Mesendoderm (in vitro differentiated cells): ENCODE results near the gene SLC35F3.

ENCODE experiments used
- DNase-seq: peaks from one replicate; pipeline ENCODE4 v3.0.0; 2013
- H2AK5ac ChIP-seq: 2 replicates; pipeline ENCODE4 v1.6.1; 2013; ENCODE audit warnings: low read length, inconsistent platforms
- H2BK120ac ChIP-seq: 2 replicates; pipeline ENCODE4 v1.6.1; 2013; ENCODE audit warnings: low read depth, mild to moderate bottlenecking, low read length, moderate library complexity, mixed read lengths
- H2BK15ac ChIP-seq: replicated peaks from 2 replicates; pipeline ENCODE4 v1.6.1; 2013; ENCODE audit warnings: low read depth, mild to moderate bottlenecking, moderate library complexity
- H2BK5ac ChIP-seq: 2 replicates; pipeline ENCODE4 v1.6.1; 2013; ENCODE audit warnings: low read length, inconsistent platforms
- H3K18ac ChIP-seq: 2 replicates; pipeline ENCODE4 v1.6.1; 2013; ENCODE audit warnings: mild to moderate bottlenecking, low read length, mixed read lengths
- H3K23ac ChIP-seq: one replicate; pipeline ENCODE4 v1.6.1; 2013; ENCODE audit warnings: low read length
- H3K27ac ChIP-seq: 2 replicates; pipeline ENCODE4 v1.5.1; 2013; ENCODE audit warnings: low read depth, mild to moderate bottlenecking, inconsistent platforms, low read length, moderate library complexity
- H3K27me3 ChIP-seq: 2 replicates; pipeline ENCODE4 v1.6.1; 2013; ENCODE audit warnings: low read length, control low read depth, mild to moderate bottlenecking, inconsistent platforms; ENCODE audit not compliant: insufficient read depth, poor library complexity
- H3K36me3 ChIP-seq: 2 replicates; pipeline ENCODE4 v1.6.1; 2013; ENCODE audit warnings: low read length, inconsistent platforms; ENCODE audit not compliant: control insufficient read depth, insufficient read depth
- H3K4ac ChIP-seq: one replicate; pipeline ENCODE4 v1.6.1; 2013; ENCODE audit warnings: low read depth, mild to moderate bottlenecking, low read length, moderate library complexity
- H3K4me1 ChIP-seq: 2 replicates; pipeline ENCODE4 v1.6.1; 2013; ENCODE audit warnings: low read depth, low read length, inconsistent platforms; ENCODE audit not compliant: control insufficient read depth
- H3K4me2 ChIP-seq: 2 replicates; pipeline ENCODE4 v1.6.1; 2013; ENCODE audit warnings: low read length
- H3K4me3 ChIP-seq: 2 replicates; pipeline ENCODE4 v1.5.1; 2013; ENCODE audit warnings: mild to moderate bottlenecking, low read length
- H3K56ac ChIP-seq: one replicate; pipeline ENCODE4 v1.6.1; 2013; ENCODE audit warnings: low read length
- H3K79me1 ChIP-seq: 2 replicates; pipeline ENCODE4 v1.6.1; 2013; ENCODE audit warnings: low read length, inconsistent platforms
- H3K79me2 ChIP-seq: 2 replicates; pipeline ENCODE4 v1.6.1; 2013; ENCODE audit warnings: mild to moderate bottlenecking, low read length; ENCODE audit not compliant: control insufficient read depth, insufficient read depth
- H3K9ac ChIP-seq: 2 replicates; pipeline ENCODE4 v1.6.1; 2013; ENCODE audit warnings: low read length, inconsistent platforms
- H4K5ac ChIP-seq: one replicate; pipeline ENCODE4 v1.6.1; 2013; ENCODE audit warnings: low read length
- H4K8ac ChIP-seq: one replicate; pipeline ENCODE4 v1.6.1; 2013; ENCODE audit warnings: low read depth, mild to moderate bottlenecking, control low read depth, low read length, moderate library complexity
- WGBS: extraction: QIAGEN DNeasy Blood & Tissue Kit; methylation state at CpG from one replicate; pipeline ENCODE4 v1.1.7; 2013; ENCODE audit warnings: low lambda C conversion rate, missing lambda C conversion rate; ENCODE audit not compliant: insufficient coverage; ENCODE audit errors: extremely low coverage; 5-methylcytosine and 5-hydroxymethylcytosine counted together

SLC35F3 gene

GRCh38 chr1:234109840-234110239 lies 205.4 kb downstream of the SLC35F3 start:
- Histone ChIP-seq H3K4me3 (no peak overlapping the region), H3K56ac (no peak overlapping the region), H3K4me1 (no peaks in the 10 kb centered on the region), H3K79me2 (no peaks in the 10 kb centered on the region), H2BK5ac (no peak overlapping the region), H4K5ac (no peak overlapping the region), H3K79me1 (no peaks in the 10 kb centered on the region), H4K8ac (no peak overlapping the region), H3K23ac (no peak overlapping the region), H3K4me2 (no peak overlapping the region), H3K18ac (no peak overlapping the region), H3K27ac (no peak overlapping the region), H3K27me3 (no peaks in the 10 kb centered on the region), H2BK15ac (no peak overlapping the region), H2AK5ac (no peak overlapping the region), H3K9ac (no peak overlapping the region), H3K36me3 (no peaks in the 10 kb centered on the region), H2BK120ac (no peak overlapping the region), H3K4ac (no peak overlapping the region)
- DNase-seq: no peak
- WGBS: no CpG with 5 or more reads among the region's 5 CpGs

GRCh38 chr1:234111458-234112142 lies 207.1 kb downstream of the SLC35F3 start:
- Histone ChIP-seq H4K8ac (no peak overlapping the region), H2BK15ac (no peak overlapping the region), H3K4me1 (no peaks in the 10 kb centered on the region), H2AK5ac (no peak overlapping the region), H3K4me3 (no peak overlapping the region), H3K79me2 (no peaks in the 10 kb centered on the region), H3K18ac (no peak overlapping the region), H3K36me3 (no peaks in the 10 kb centered on the region), H3K9ac (no peak overlapping the region), H3K79me1 (no peaks in the 10 kb centered on the region), H3K23ac (no peak overlapping the region), H4K5ac (no peak overlapping the region), H2BK5ac (no peak overlapping the region), H3K27ac (no peak overlapping the region), H3K27me3 (no peaks in the 10 kb centered on the region), H3K56ac (no peak overlapping the region), H3K4ac (no peak overlapping the region), H2BK120ac (no peak overlapping the region), H3K4me2 (no peak overlapping the region)
- peak; percentile 92 for DNase-seq
- no CpG with 5 or more reads among the region's 17 CpGs for WGBS

GRCh38 chr1:234114648-234115307 lies 210.3 kb downstream of the SLC35F3 start:
- no peak overlapping the region for H3K4ac ChIP-seq
- DNase-seq: peak; percentile 49

GRCh38 chr1:234118911-234119310 lies 214.4 kb downstream of the SLC35F3 start:
- Histone ChIP-seq H2AK5ac (no peak overlapping the region), H3K79me1 (no peaks in the 10 kb centered on the region), H3K27ac (no peak overlapping the region)

More at GRCh38 chr1:234114648-234115307, 210.3 kb downstream of the SLC35F3 start:
- H3K4me3 ChIP-seq: no peak overlapping the region
- H2BK5ac ChIP-seq: no peak overlapping the region
- H3K56ac ChIP-seq: no peak overlapping the region
- no peak overlapping the region for H3K9ac ChIP-seq
- no peak overlapping the region for H3K18ac ChIP-seq
- H3K79me2 ChIP-seq: no peaks in the 10 kb centered on the region
- no peak overlapping the region for H2AK5ac ChIP-seq
- no peak overlapping the region for H3K4me2 ChIP-seq
- no peak overlapping the region for H3K27ac ChIP-seq
- no peak overlapping the region for H2BK120ac ChIP-seq
- WGBS: no CpG with 5 or more reads among the region's 11 CpGs
- H4K5ac ChIP-seq: no peak overlapping the region
- no peak overlapping the region for H4K8ac ChIP-seq
- no peaks in the 10 kb centered on the region for H3K4me1 ChIP-seq
- no peaks in the 10 kb centered on the region for H3K36me3 ChIP-seq
- H3K23ac ChIP-seq: no peak overlapping the region
- H3K79me1 ChIP-seq: no peaks in the 10 kb centered on the region
- H2BK15ac ChIP-seq: no peak overlapping the region
- H3K27me3 ChIP-seq: no peaks in the 10 kb centered on the region

GRCh38 chr1:234119431-234119830 lies 215.0 kb downstream of the SLC35F3 start:
- Histone ChIP-seq H3K79me2 (no peaks in the 10 kb centered on the region), H3K27me3 (no peaks in the 10 kb centered on the region), H3K36me3 (no peaks in the 10 kb centered on the region), H4K5ac (no peak overlapping the region), H3K27ac (no peak overlapping the region), H3K23ac (no peak overlapping the region), H4K8ac (no peak overlapping the region), H3K18ac (no peak overlapping the region), H2AK5ac (no peak overlapping the region), H3K4me2 (no peak overlapping the region), H2BK5ac (no peak overlapping the region), H3K79me1 (no peaks in the 10 kb centered on the region), H3K4me1 (no peaks in the 10 kb centered on the region), H2BK120ac (no peak overlapping the region), H3K4ac (no peak overlapping the region), H3K56ac (no peak overlapping the region), H2BK15ac (no peak overlapping the region), H3K4me3 (no peak overlapping the region), H3K9ac (no peak overlapping the region)
- WGBS: no CpG with 5 or more reads among the region's 5 CpGs
- no peak for DNase-seq

More at GRCh38 chr1:234118911-234119310, 214.4 kb downstream of the SLC35F3 start:
- Histone ChIP-seq H3K36me3 (no peaks in the 10 kb centered on the region), H2BK5ac (no peak overlapping the region), H3K27me3 (no peaks in the 10 kb centered on the region), H3K4me3 (no peak overlapping the region), H3K23ac (no peak overlapping the region), H4K5ac (no peak overlapping the region), H2BK15ac (no peak overlapping the region), H2BK120ac (no peak overlapping the region), H3K79me2 (no peaks in the 10 kb centered on the region), H4K8ac (no peak overlapping the region), H3K4ac (no peak overlapping the region), H3K4me2 (no peak overlapping the region), H3K4me1 (no peaks in the 10 kb centered on the region), H3K9ac (no peak overlapping the region), H3K18ac (no peak overlapping the region), H3K56ac (no peak overlapping the region)
- no peak for DNase-seq
